Ovary (tissue), 1 donor: ENCODE measurements around the gene UQCC5.

Experiments
- EP300 ChIP-seq: sonication (generic); formaldehyde crosslinking; IDR thresholded peaks from one replicate; pipeline ENCODE4 v1.6.1; 2017; ENCODE audit warnings: antibody characterized with exemption
- POLR2A ChIP-seq: fragments of 450-650 bp; IDR thresholded peaks from one replicate; pipeline ENCODE4 v1.6.1; 2017; ENCODE audit warnings: antibody characterized with exemption, mild to moderate bottlenecking, moderate library complexity

DNA sequence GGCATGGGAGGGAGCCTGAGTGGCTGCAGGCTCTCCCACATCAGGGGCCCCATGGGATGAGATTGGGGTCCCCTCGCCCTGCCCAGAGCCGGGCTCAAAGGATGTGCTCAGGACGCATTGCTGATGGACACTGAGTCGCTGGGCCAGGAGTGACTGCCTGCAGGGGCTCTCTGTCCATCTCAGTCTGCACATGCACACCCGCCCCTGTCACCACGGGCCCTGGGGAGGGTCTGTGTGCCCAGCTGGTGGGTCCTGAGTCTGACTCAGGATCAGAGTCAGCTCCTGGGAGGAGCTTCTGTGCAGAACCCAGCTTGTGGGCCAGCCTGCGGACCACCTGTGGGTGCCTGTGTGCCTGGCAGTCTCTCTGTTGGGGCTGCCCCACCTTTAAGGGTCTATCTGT is 23.1 kb upstream of the UQCC5 start:
- TF ChIP-seq EP300 (no peak), POLR2A (no peak)
